ENCODE data around the gene DCTN5. TPM values are rescaled to one million over a fixed set of nuclear protein-coding genes. Genes with fewer than 3 reads are reported as not detected.

The DCTN5 gene
- total and polyA plus RNA-seq, 9 donors: 9.2 to 64.6 (median 34.6) TPM

Other genes starting within 250 kb of the DCTN5 start
- 10 to 100 TPM; 16.5 to 21.5 (median 19.3) TPM for gene COG7, start 188.3 kb upstream of the DCTN5 start, total RNA-seq
- 10 to 100 TPM; 13.8 to 15.1 TPM for gene COG7, start 188.3 kb upstream of the DCTN5 start, polyA plus RNA-seq
- 100 to 1,000 TPM in 1 of 7 donors, 10 to 100 TPM in 6; 27.1 to 111 (median 83.3) TPM for gene GGA2, start 131.0 kb upstream of the DCTN5 start, total RNA-seq
- gene GGA2, start 131.0 kb upstream of the DCTN5 start, polyA plus RNA-seq: 100 to 1,000 TPM in 1 of 2 donors, 10 to 100 TPM in 1; 36.3 to 141 TPM
- 10 to 100 TPM; 11.1 to 29.0 (median 18.5) TPM for gene EARS2, start 84.1 kb upstream of the DCTN5 start, total RNA-seq
- 10 to 100 TPM in 1 of 2 donors, 1 to 10 TPM in 1; 9.5 to 26.7 TPM for gene EARS2, start 84.1 kb upstream of the DCTN5 start, polyA plus RNA-seq
- 10 to 100 TPM; 45.2 to 67.4 (median 54.0) TPM for gene UBFD1, start 83.7 kb upstream of the DCTN5 start, total RNA-seq
- gene UBFD1, start 83.7 kb upstream of the DCTN5 start, polyA plus RNA-seq: 10 to 100 TPM; 13.8 to 55.1 TPM
- gene NDUFAB1, start 45.1 kb upstream of the DCTN5 start, total RNA-seq: 10 to 100 TPM; 42.4 to 79.5 (median 53.6) TPM
- gene NDUFAB1, start 45.1 kb upstream of the DCTN5 start, polyA plus RNA-seq: 10 to 100 TPM; 66.9 to 83.0 TPM
- gene PALB2, start 156 bp upstream of the DCTN5 start, total RNA-seq: 10 to 100 TPM in 4 of 7 donors, 1 to 10 TPM in 3; 6.1 to 13.7 (median 10.8) TPM
- gene PALB2, start 156 bp upstream of the DCTN5 start, polyA plus RNA-seq: 1 to 10 TPM; 7.1 to 7.3 TPM
- 1 to 10 TPM; 1.1 to 3.0 (median 1.9) TPM for gene PLK1, start 37.4 kb downstream of the DCTN5 start, total RNA-seq
- gene PLK1, start 37.4 kb downstream of the DCTN5 start, polyA plus RNA-seq: 1 to 10 TPM; 1.5 to 4.7 TPM
- gene ERN2, start 71.8 kb downstream of the DCTN5 start, total RNA-seq: under 1 TPM in 2 of 7 donors, not detected in 5; 0.24 to 0.26 TPM
- not detected for gene ERN2, start 71.8 kb downstream of the DCTN5 start, polyA plus RNA-seq
- gene CHP2, start 113.6 kb downstream of the DCTN5 start, total RNA-seq: under 1 TPM in 1 of 7 donors, not detected in 6; 0.10 TPM
- gene CHP2, start 113.6 kb downstream of the DCTN5 start, polyA plus RNA-seq: under 1 TPM; 0.05 to 0.15 TPM
- gene PRKCB, start 194.5 kb downstream of the DCTN5 start, total RNA-seq: 1 to 10 TPM in 5 of 7 donors, under 1 TPM in 2; 0.48 to 5.0 (median 1.2) TPM
- gene PRKCB, start 194.5 kb downstream of the DCTN5 start, polyA plus RNA-seq: 1 to 10 TPM in 1 of 2 donors, under 1 TPM in 1; 0.38 to 3.3 TPM